Muscle of back (tissue), 11 donors: ENCODE data around the gene IFITM10. TPM values are rescaled to one million over a fixed set of nuclear protein-coding genes. Genes with fewer than 3 reads are reported as not detected.

ENCODE experiments used
- DNase-seq, 3 donors: peaks; one replicate each; pipeline versions ENCODE4 v3.0.0 to v3.0.0-alpha.2; 2013
- polyA plus RNA-seq, 10 donors: library from polyadenylated mRNA; unstranded; fragments of 120-200 nt; gene quantifications; one replicate each; pipeline ENCODE4 v1.2.1, GENCODE V29; 2013; ENCODE audit not compliant: insufficient read length in 10 of 10

Gene IFITM10
- polyA plus RNA-seq, 10 donors, result 0.09 to 0.97 (median 0.21) TPM

DNA sequence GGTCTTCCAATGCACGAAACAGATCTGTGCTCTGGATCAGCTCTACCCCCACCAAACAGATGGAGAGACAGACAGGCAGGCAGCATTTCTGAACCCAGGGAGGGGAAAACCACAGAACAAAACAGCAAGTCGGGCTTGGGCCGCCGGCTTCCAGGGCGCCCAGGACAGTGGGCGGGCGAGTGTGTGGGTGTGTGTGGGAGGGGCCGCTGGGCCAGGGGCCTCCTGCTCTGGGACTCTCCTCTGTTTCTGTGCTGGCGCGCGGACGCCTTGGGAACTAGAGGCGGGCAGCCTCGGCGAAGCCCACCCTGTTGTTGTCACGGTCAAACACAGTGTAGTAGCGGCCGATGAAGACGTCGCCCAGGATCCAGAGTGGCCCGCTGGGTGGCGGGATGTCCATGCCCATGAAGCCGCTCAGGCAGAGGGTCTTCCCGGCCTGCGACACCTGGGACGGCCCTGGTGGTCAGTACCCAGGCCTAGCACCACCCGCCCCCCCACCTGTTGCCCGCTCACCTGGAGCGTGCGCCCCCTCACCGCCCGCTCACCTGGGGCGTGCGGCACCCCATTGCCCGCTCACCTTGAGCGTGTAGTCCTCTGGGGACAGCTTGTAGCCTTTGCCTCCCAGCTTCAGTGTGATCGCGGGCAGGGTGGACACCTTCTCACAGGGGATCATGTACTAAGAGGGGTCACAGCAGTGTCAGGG is 3.0 kb upstream of the IFITM10 start:
- DNase-seq, result no peak

DNA sequence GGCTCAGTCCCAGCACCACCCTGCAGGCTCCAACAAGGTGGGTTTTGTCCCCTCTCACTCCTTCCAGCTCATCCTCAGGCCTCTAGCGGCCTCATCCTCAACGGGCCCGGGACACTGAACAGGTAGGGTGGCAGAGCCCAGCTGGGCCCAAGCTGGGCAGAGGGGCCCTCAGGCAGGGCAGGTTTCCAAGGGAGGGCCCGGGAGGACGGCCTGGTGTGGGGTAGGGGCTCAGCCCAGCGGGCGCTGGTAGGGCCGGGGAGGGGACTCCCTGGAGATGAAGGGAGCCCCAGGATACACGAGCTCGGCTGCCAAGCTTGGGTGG is 2.5 kb upstream of the IFITM10 start:
- no peak for DNase-seq

DNA sequence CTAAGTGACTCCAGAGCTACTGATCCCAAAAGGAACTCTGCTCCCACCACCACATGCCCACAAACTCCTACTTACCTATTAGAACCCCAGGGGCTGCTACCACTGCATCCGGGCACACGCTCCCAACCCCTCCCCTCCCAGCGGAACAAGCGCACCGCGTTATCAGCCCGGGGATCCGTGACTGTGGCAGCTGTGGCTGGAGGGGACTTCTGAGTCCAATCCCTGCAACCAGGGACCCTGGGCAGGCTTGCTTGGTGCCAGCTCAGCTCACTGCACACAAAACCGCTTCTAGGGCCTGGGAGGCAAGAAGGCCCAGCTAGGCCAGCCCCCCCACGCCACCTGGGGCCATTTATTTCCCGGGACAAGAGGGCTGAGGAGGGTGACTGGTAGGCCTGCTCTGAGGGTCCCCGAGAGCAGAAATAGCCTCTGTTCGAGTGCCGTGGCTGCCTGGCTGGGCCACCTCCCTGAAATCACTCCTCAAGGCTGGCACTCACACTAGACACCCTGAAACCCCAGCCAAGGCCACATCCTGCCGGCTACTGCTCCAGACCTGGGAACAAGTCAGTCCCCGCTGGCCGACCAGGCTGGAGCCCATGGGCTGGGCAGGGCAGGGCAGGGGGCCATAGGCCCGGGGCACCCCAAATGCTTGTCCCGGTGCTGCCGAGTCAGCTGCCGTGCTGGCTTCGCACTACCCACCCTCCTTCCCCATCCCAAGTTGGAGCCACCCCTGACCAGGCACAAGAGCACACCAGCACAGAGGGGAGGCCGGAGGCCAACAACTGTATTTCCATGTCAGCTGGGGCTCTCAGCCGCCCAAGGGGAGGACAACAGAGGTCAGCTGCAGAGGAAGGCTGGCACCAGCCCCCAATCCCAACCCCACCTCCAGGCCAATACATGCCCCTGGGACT is 1.9 kb upstream of the IFITM10 start:
- DNase-seq, result no peak

DNA sequence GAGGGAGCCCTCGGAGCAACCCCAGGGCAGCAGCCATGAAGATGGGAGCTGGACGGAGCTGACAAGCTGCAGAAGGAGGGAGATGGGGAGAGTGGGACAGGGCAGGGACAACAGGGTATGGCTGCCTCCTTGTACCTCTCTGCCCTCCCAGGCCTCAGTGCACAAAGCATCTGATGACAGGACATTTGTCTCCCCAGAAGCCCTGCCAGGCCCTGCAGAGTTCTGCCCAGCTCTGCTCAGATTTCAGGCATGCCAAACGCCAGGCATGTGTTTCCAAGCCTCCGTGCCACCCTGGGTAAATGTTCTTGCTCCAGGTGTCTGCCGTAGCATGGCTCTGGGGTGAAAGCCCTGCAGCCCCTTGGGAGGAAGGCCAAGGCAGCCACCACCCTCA is 1.1 kb upstream of the IFITM10 start:
- no peak for DNase-seq

DNA sequence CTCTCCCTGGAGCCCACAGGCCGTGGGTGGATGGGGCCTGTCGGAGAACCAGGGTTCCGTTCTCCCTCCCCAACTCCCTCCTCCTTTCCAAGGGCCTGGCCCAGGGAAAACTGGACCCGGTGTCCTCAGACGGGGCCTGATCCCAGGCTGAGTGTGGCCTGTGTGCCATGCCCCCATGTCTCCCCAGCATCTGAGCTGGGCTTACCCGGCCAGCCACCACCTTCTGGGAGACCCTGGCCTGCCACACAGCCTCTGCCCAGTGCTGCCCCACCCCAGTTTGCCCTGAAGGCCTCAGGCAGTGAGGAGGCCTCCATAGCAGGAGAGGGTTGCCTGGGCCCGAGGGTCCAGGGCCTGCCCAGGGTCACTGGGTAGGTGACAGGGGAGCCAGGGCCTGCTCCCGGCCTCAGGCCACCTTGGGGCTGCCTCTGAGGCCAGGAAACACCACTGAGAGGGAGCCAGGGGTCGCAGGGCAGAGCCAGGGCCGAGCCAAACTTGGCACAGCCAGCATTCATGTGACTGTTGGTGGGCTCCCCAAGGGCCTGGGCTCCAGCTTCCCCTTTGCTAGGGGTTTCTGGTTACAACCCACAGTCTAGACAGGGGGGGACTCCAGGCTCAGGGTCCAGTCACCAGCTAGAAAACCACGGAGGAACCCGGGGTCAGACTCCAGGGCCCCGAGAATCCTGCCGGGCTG is 590 bp upstream of the IFITM10 start:
- DNase-seq, result no peak

DNA sequence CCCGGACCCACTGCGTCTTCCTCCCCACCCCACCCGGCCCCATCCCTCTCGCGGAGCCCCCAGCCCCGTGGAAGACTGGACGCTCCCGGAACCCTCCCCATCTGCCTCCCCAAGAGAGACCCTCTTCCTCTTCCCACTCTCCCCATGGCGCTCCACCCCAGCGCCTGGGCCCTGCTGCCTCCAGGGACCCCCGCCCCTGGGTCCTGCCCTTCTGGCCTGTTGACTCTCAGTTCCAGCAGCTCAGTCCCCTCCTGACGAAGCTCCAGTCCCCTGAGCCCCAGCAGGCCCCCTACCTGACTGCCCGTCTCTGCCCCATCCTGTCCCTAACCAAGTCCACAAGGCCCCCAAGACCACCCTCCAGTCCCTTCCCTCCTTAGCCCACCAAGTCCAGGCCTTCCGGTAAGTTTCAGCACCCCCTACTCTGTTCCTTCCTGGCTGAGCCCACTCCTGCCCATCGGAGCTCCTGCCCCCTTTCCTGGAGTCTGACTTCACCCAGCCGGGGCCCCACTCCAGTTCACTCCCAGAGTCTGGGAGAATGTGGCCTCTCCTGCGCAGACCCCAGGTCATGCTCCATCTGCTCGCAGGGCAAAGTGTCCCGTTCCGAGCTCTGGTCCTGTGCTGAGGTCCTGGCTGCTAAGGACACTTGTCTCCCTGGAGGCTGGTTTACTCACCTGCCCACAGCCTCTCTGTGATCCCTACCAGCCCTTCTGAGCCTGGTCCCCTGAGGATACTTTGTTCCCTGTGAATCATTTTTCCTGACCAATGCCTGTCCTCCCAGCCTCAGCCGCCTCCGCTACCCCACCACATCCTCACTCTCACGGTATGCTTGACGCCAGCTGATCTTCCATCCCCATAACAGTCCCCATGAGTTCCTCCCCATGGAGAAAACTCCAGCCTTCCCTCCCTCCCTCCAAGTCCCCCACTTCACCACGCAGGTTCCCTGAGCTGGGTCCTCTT is 722 bp downstream of the IFITM10 start:
- DNase-seq, result peak in 1 of 3 donors; percentile 68

DNA sequence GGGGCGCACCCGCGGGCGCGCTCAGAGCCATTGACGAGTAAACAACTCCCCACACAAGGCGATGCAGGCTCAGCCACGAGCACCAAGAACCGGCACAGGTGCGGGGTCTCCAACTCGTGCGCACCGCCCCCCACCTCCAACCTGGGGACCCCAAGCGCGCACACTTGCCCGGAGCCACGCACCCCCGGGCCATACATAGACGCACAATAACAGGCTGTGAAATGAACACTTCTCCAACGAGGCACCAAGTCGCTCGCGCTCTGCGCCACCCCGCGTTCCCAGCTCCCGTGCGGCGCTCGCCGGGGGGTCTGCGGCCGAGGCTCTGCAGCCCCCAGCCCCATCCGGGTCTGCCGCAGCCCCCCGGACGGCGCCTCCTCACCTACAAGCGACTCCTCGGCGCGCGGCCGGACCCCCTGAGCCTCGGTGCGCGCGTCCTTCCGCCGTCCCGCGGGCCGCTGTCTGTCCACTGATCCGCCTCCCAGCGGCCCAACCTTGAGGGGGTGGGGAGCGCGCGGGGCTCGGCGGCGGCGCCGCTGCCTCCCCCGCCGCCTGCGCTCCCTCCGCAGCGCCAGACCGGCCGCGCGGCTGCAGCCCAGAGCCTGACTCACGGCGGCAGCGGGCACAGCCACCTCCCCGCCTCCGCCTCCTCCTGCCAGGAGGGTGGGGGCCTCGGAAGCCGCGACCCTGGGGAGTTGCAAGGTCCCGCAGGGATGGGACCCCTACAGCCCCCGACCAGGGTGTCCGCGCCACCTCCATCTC is 1.6 kb downstream of the IFITM10 start:
- DNase-seq, result peak in 1 of 3 donors; percentile 33

DNA sequence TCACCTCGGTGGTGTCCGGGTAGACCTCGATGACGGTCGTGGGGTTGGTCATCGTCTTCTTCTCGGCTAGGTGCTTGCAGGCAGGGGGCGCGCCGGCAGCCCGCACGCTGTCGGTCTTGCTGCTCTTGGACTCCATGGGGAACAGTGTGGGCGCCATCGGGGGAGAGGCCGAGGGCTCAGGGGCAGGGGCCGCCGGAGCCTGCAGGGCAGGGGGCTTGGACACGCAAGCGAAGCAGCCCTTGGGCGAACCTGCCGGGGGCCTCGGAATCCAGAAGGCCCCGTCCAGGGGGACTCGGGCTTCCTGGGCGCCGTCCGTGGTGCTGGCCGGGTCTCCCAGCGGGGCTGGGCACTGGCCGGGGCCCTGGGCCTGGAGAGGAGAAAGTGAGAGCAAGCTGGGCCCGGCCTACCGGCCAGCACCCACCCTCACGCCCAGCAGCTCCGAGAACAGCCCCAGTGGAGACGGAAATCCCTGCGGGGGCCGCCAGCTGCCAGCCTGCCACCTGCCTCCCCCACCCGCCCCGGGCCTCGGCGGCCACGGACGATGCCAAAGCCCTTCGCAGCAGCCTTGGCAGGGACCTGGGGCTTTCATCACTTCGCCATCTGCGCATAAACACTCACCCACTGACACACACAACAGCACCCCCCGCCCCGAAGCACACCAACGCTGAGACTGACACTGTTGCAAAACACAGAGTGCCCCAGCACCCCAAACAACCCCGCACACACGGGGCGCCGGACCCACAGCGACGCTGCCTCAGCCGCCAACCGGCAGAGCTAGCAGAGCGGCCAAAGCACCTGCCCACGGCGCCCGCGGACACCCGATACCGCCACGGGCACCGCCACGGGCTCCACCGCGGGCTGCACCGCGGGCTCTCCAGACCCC is 2.4 kb downstream of the IFITM10 start:
- no peak for DNase-seq

DNA sequence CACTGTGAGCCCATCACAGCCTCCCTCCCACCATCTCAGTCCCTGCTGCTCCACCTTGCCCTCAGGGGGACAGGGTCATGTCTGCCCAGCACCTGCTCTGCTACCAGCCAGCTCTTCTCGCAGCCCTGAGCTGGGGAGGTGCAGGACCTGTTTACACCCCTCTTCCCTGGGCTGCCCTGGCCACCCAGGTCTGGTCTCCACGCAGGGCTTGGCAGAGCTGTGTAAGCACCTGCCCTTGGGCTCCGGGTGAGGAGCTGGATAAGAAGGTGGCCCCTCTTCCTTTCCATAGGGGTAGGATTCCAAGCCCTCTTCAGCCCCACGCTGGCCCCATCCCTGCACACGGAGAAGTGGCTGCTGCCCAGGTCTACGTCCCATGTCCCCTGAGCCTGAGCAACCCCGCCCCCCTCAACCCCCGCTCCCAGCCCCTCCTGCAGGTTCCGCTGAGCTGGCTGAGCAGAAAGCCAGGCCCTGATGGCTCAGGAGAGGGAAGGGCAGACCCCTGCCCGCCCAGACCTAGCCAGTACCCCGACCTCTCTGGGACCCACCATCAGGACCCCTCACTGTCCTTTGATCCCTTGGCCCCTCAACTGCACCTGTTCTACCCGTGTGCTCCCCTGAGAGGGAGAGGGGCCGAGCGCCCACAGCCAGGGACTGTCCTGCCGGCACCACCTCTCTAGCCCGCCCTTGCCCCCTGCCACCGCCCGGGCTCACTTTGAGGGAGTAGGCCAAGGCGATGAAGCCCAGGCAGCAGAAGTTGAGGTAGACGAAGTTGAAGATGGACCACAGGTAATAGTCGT is 3.2 kb downstream of the IFITM10 start:
- DNase-seq, result no peak

DNA sequence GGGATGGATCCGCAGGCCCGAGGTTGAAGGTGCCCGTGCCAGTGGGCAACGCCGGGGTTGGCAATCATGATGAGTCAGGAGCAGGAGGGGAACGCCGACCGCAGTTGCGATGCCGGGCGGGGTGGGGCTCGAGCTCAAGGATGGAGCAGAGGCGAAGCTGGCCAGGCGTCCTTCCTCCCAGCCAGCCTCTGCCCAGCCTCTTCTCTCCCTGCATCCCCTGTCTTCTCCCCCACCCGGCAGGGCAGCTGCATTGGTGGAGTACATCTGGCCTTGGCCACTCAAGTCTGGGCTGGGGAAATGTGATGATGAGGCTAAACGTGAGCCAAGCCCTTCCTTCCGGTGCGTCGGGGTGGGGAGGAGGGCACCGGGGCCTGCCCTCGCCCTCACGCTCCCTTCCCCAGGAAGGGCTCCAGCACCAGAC is 3.9 kb downstream of the IFITM10 start:
- DNase-seq, result peak in 1 of 3 donors; percentile 30

DNA sequence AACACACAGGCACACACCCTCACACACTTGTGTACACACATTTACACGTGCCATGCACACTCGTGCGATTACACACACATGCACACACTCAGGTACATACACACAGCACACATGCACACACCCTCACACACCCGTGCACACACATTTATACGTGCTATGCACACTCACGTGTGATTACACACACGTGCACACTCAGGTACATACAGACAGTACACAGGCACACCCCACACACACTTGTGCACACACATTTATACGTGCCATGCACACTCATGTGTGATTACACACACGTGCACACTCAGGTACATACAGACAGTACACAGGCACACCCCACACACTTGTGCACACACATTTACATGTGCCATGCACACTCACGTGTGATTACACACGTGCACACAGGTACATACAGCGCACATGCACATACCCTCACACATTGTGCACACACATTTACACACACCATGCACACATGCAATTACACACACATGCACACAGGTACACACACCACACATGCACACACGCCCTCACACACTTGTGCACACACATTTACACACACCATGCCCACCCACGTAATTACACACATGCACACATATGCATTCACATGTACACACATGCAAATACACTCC is 4.6 kb downstream of the IFITM10 start:
- no peak for DNase-seq

DNA sequence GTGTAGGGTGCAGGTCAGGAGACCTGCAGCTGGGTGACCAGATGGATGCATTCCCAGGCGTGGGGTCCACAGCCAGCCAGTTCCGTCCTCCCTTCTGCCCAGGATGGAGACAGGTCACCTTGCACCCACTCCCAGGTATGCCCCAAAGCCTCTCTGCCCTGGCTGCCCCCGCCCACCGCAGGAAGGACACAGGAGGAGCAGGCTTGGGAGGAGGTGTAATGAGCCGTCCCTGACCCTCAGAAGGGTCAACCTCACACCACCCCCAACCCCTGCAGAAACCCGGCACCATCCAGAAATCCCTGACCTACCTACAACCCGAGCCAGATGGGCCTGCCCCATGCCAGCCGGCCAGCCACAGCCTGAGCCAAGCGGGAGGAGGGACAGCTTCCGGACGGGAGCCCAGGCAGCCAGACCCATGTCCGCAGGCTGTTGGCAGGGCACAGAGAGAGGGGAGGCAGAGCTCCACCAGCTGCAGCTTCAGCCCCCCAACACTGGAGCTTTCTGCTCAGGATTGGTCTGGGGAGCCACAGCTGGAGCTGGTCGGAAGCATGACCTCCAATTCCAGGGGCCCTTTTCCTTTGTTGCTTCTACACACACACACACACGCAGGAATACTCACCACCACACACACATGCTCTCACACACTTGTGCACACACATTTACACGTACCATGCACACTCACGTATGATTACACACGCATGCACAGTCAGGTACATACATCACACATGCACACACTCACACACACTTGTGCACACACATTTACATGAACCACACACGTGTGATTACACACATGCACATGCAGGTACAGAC is 5.3 kb downstream of the IFITM10 start:
- DNase-seq, result no peak

DNA sequence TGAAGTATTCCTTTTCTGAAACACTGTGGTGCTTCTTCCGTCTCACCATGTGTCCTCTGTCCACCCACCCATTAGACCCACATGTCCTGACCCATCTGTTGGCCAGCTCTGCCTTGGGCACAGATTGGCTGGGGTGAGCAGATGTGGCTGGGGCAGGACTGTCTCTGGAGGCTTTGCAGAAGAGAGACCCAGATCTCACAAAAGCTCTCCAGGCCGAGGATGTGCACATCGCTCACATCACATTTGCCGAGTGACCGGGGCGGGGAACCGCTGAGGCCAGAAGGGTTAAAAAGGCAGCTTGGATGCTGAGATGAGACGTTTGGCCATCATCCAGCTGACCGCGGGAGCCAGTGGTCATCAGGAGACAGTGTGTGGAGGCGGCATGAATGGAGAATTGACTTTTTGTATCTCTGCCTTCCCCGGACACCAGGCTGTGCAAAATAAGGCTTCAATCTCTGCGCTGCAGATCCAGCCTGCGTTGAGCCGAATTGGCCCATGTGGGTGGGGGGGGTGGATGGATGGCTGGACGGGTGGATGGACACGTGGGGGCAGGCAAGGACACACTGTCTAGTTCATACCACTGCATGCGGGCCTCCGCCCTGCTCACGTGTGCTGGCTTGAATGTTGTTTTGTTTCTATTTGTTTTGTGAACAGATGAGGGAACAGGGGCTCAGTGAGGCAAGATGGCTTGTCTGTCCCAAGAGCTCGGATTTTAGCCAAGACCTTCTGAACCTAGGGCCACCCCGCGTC is 6.1 kb downstream of the IFITM10 start:
- no peak for DNase-seq

DNA sequence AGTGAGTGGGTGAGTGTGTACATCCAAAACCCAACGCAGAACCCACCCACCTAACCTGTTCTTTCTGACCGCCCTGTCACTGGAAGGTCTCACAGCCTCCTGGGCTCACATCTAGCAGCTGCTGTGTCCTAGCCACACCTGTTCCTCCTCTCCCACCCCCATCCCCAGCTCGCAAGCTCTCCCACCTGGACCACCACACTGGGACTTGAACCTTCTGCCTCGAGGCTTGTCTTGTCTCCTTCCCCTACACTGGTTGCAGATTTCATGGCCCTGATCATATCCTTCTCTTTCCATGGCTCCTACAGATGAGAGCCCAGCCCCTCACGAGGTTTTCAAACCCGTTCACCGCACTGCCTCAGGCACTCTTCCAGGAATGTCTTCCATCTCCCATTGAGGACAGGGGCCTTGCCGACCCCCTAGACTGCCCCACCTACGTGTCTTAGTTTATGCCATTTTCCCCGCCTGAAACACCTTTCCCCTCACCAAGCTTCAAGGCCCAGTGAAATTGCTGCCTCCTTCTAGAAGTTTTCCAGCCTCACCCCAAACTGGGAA is 6.7 kb downstream of the IFITM10 start:
- DNase-seq, result no peak

DNA sequence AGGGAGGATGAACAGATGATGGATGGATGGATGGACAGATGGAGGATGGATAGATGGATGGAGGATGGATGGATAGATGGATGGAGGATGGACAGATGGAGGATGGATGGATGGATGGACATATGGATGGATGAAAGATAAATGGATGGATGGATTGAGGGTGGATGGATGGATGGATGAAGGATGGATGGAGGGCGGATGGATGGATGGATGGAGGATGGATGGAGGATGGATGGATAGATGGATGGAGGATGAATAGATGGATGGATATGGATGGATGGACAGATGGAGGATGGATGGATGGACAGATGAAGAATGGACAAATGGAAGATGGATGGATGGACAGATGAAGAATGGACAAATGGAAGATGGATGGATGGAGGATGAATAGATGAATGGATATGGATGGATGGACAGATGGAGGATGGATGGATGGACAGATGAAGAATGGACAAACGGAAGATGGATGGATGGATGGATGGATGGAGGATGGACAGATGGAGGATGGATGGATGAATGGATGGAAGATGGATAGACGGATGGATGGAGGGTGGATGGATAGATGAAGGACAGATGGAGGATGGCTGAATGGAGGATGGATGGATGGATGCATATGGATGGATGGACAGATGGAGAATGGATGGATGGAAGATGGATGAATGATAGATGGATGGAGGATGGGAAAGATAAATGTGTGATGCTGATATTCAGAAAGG is 7.4 kb downstream of the IFITM10 start:
- no peak for DNase-seq

DNA sequence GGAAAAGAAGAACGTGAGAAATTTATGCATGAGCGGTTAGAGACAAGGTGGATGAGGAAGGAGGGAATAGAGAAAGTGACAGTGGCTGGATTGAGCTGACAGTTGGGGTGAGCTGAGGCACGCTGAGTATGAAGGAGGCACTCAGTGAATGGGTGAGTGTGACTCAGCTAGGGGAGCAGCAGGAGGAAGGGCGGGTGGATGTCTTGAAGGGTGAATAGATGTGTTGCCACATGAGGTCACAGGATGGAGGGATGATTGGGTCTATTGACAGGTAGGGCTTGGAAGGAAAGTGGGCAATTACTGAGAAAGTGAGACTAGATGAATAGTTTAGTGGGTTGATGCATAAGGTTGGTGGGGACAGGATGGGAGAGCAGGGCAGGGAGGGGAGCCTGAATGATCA is 8.0 kb downstream of the IFITM10 start:
- no peak for DNase-seq
